K562 (cell line): Measurements from ENCODE around the gene P2RX2. TPM values are rescaled to one million over a fixed set of nuclear protein-coding genes. Genes with fewer than 3 reads are reported as not detected.

ENCODE experiments used
- ATAC-seq: fragments of 200-7000 bp; cut with Tn5 transposase; 3 replicates; pipeline ENCODE4 v1.9.1; 2020; ENCODE audit warnings: moderate library complexity
- BruUV-seq: library from RNA; stranded (reverse); fragments of 400-500 nt; replicated peaks from 2 replicates; lab custom pipeline; 2021; lab: Mats Ljungman, UMichigan
- CTCF ChIA-PET: fragments of 300-600 bp; formaldehyde crosslinking; extraction: SDS; loops from one replicate; lab custom pipeline; 2021; ENCODE audit warnings: low intra/inter-chr PET ratio; lab: Yijun Ruan, JAX
- POLR2A ChIA-PET: fragments of 300-600, 350-650 bp; sonication (Branson Sonifier 250); formaldehyde crosslinking; extraction: SDS; loops from one replicate; lab custom pipeline; 2021; ENCODE audit warnings: antibody characterized with exemption, inconsistent platforms; lab: Yijun Ruan, JAX
- DNase-seq, 4 experiments: peaks; one replicate each; pipeline versions ENCODE4 v3.0.0 to v3.0.0-alpha.2; 2011 to 2018; ENCODE audit warnings: low spot score in 3 of 4, mixed read lengths in 3 of 4; ENCODE audit errors: extremely low read depth in 1 of 4
- FAIRE-seq: peaks from 2 replicates; lab custom pipeline; 2011; peaks lifted over from hg19 to GRCh38; lab: Jason Lieb, UNC
- H2AFZ ChIP-seq: 2 replicates; pipeline ENCODE4 v1.6.0; 2011; ENCODE audit warnings: low read depth, low read length, control low read depth, inconsistent platforms
- H3K27ac ChIP-seq: fragments of 200-600 bp; 3 replicates; pipeline ENCODE4 v1.8.0; 2011; ENCODE audit warnings: low read depth, mild to moderate bottlenecking, control low read depth, inconsistent platforms, low read length, moderate library complexity, mixed read lengths; ENCODE audit errors: extremely low read depth
- H3K27me3 ChIP-seq, 2 experiments: fragments of 300-600 bp in 1 of 2; 2 replicates in 1 of 2; 3 replicates in 1 of 2; pipeline versions ENCODE4 v1.6.0 to v1.8.0; 2011; ENCODE audit warnings: inconsistent platforms in 2 of 2, low read length in 2 of 2, mild to moderate bottlenecking in 1 of 2, mixed read lengths in 1 of 2, moderate library complexity in 1 of 2; ENCODE audit not compliant: control insufficient read depth in 2 of 2, insufficient read depth in 2 of 2
- H3K36me3 ChIP-seq: fragments of 300-600 bp; 3 replicates; pipeline ENCODE4 v1.8.0; 2011; ENCODE audit warnings: mild to moderate bottlenecking, low read length, inconsistent platforms; ENCODE audit not compliant: control insufficient read depth, insufficient read depth
- H3K4me1 ChIP-seq, 2 experiments: fragments of 200-600 bp in 1 of 2; replicated peaks in 1 of 2; 2 replicates in 1 of 2; 3 replicates in 1 of 2; pipeline versions ENCODE4 v1.5.1 to v1.8.0; 2011; ENCODE audit warnings: inconsistent platforms in 2 of 2, low read length in 2 of 2, mild to moderate bottlenecking in 1 of 2, mixed read lengths in 1 of 2, moderate library complexity in 1 of 2; ENCODE audit not compliant: control insufficient read depth in 2 of 2, insufficient read depth in 2 of 2
- H3K4me2 ChIP-seq: 2 replicates; pipeline ENCODE4 v1.6.1; 2011; ENCODE audit warnings: low read length, control low read depth, inconsistent platforms, mixed read lengths; ENCODE audit not compliant: insufficient read depth
- H3K4me3 ChIP-seq: fragments of 200-600 bp; sonication (generic), shearing (Covaris generic); 2 replicates; pipeline ENCODE4 v1.5.1; 2016; ENCODE audit warnings: control low read depth, inconsistent platforms
- H3K79me2 ChIP-seq: fragments of 200-600 bp; 3 replicates; pipeline ENCODE4 v1.8.0; 2011; ENCODE audit warnings: low read length, inconsistent platforms; ENCODE audit not compliant: control insufficient read depth, insufficient read depth
- H3K9ac ChIP-seq, 2 experiments: 2 replicates each; pipeline versions ENCODE4 v1.6.0 to v1.6.1; 2011; ENCODE audit warnings: low read depth in 2 of 2, low read length in 2 of 2, control low read depth in 1 of 2, inconsistent platforms in 1 of 2, mild to moderate bottlenecking in 1 of 2, mixed read lengths in 1 of 2; ENCODE audit not compliant: insufficient read depth in 1 of 2
- H3K9me1 ChIP-seq: one replicate; pipeline ENCODE4 v1.6.0; 2011; ENCODE audit warnings: inconsistent platforms, mild to moderate bottlenecking, low read length, moderate library complexity; ENCODE audit not compliant: control insufficient read depth, insufficient read depth
- H3K9me3 ChIP-seq: replicated peaks from 2 replicates; pipeline ENCODE4 v1.5.1; 2011; ENCODE audit warnings: low read depth, low read length, inconsistent platforms; ENCODE audit not compliant: control insufficient read depth, insufficient read depth
- H4K20me1 ChIP-seq: replicated peaks from 2 replicates; pipeline ENCODE4 v1.6.1; 2011; ENCODE audit warnings: low read length, inconsistent platforms, mixed read lengths; ENCODE audit not compliant: control insufficient read depth, insufficient read depth
- ARID1B ChIP-seq: fragments of 450-650 bp; IDR thresholded peaks from 2 replicates; pipeline ENCODE4 v1.6.1; 2016; ENCODE audit warnings: antibody characterized with exemption, mild to moderate bottlenecking, inconsistent platforms
- ARID3A ChIP-seq: IDR thresholded peaks from 2 replicates; pipeline ENCODE4 v1.6.1; 2012; ENCODE audit warnings: low read depth, low read length, improper control_type of control experiment, borderline replicate concordance
- CHAMP1 ChIP-seq: fragments of 450-650 bp; IDR thresholded peaks from 2 replicates; pipeline ENCODE4 v1.6.1; 2016; ENCODE audit warnings: mild to moderate bottlenecking
- CHCHD3 ChIP-seq: fragments of 250-450 bp; sonication (Bioruptor Pico); IDR thresholded peaks from 2 replicates; pipeline ENCODE4 v2.1.2; 2022; ENCODE audit warnings: mild to moderate bottlenecking
- HMGN3 ChIP-seq: IDR thresholded peaks from 2 replicates; pipeline ENCODE4 v1.6.1; 2011; ENCODE audit warnings: borderline replicate concordance, low read depth, mild to moderate bottlenecking, mixed read lengths, low read length; ENCODE audit not compliant: insufficient read length; ENCODE audit errors: extremely low read depth
- JUND ChIP-seq, 2 experiments: IDR thresholded peaks; 2 replicates in 1 of 2; 3 replicates in 1 of 2; pipeline ENCODE4 v1.6.1; 2011; ENCODE audit warnings: borderline replicate concordance in 2 of 2, low read depth in 2 of 2, low read length in 2 of 2, improper control_type of control experiment in 1 of 2, missing biosample characterization in 1 of 2, missing genetic modification characterization in 1 of 2, missing genetic modification reagents in 1 of 2
- MXD1 ChIP-seq: fragments of 250-450 bp; sonication (Bioruptor Pico); IDR thresholded peaks from 2 replicates; pipeline ENCODE4 v1.8.0; 2021; ENCODE audit warnings: borderline replicate concordance, mild to moderate bottlenecking, moderate library complexity; ENCODE audit not compliant: poor library complexity, severe bottlenecking
- MXI1 ChIP-seq: IDR thresholded peaks from 2 replicates; pipeline ENCODE4 v1.6.1; 2011; ENCODE audit warnings: low read depth, mild to moderate bottlenecking, improper control_type of control experiment, low read length
- SRF ChIP-seq, 2 experiments: fragments of 250-450, 450-650 bp in 1 of 2; sonication (Bioruptor Pico) in 1 of 2; sonication (generic) in 1 of 2; formaldehyde crosslinking; IDR thresholded peaks; 2 replicates each; pipeline versions ENCODE4 v1.5.0 to v1.5.1; 2020 to 2022; ENCODE audit warnings: mild to moderate bottlenecking in 1 of 2, missing genetic modification reagents in 1 of 2
- TAF7 ChIP-seq: fragments of 450-650 bp; IDR thresholded peaks from 2 replicates; pipeline ENCODE4 v1.6.1; 2016; ENCODE audit warnings: missing genetic modification characterization, missing compliant biosample characterization
- ZNF316 ChIP-seq: fragments of 450-650 bp; IDR thresholded peaks from 2 replicates; pipeline ENCODE4 v1.6.1; 2016
- WGBS: fragments of 100-300 bp; shearing (Covaris generic); methylation state at CpG from one replicate; pipeline ENCODE4 v1.1.6; 2016; ENCODE audit warnings: low coverage, mixed read lengths; ENCODE audit not compliant: insufficient coverage; ENCODE audit errors: missing lambda C conversion rate; 5-methylcytosine and 5-hydroxymethylcytosine counted together
- in situ Hi-C: fragments of 300-500 bp; cut with MboI; formaldehyde crosslinking; loops from 4 replicates; pipeline ENCODE4 v1.15.0; 2018; ENCODE audit warnings: inconsistent platforms, mixed read lengths
- intact Hi-C: fragments of 100-400 bp; cut with micrococcal nuclease; formaldehyde crosslinking; loops from 2 replicates; pipeline ENCODE4 v1.14.2; 2022
- polyA plus RNA-seq, 8 experiments: library from polyadenylated mRNA; depleted of rRNA in 4 of 8; stranded (reverse) in 5 of 8; unstranded in 3 of 8; fragments of >200 nt; fragmentation: Nextera tagmentation in 2 of 8; fragmentation: Illumina TruSeq in 1 of 8; extraction: Ambion mirVana in 2 of 8; extraction: Trizol in 1 of 8; gene quantifications; 2 replicates each; pipeline versions ENCODE4 v1.2.1 to v1.2.3, GENCODE V29; 2011 to 2014; ENCODE audit warnings: inconsistent platforms in 1 of 8, missing spikeins in 1 of 8
- total RNA-seq, 7 experiments: library from RNA; depleted of rRNA in 6 of 7; stranded (reverse); fragments of >200 nt in 6 of 7; fragmentation: Illumina TruSeq in 2 of 7; extraction: Trizol in 2 of 7; gene quantifications; 2 replicates each; pipeline versions ENCODE4 v1.2.1 to v1.2.3, GENCODE V29; 2011 to 2021; ENCODE audit warnings: low replicate concordance in 1 of 7
- TF ChIP-seq, protein P1 (sequence below): fragments of 200-800 bp; sonication (Bioruptor generic); IDR thresholded peaks from 2 replicates; pipeline ENCODE4 v1.6.1; 2017; ENCODE audit warnings: missing genetic modification characterization, missing compliant biosample characterization

The P2RX2 gene
- total and polyA plus RNA-seq, 9 of the 15 experiments (the other 6 are each of a cell fraction or from before 2014, with no cell fraction given) = not detected

DNA sequence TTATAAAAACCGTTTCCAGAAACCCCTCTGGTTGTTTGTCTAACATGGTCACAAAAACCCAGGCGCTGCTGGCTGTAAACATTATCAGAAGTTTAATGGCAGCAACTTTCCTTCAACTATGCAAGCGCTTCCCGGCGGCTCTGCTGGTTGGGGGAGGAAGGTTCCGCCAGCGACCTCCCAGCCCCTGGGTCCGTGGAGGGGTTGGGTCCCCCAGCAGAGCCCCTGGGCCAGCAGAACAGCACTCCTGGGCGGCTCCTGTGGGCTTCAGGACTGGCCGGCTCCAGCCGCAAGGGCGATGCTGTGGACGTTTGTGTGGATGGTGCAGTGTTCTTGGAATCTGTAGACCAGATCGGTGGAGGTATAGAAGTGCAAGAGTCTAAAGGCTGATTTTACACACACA is 34.1 kb upstream of the P2RX2 start:
- H3K4me1 ChIP-seq = peaks cover 0 to 14% of the 10 kb centered on the region in 2 experiments; a peak in 2 of 5 replicates
- no peak overlapping the region for H3K4me2 ChIP-seq
- H3K9ac ChIP-seq = no peak overlapping the region
- H3K79me2 ChIP-seq = no peaks in the 10 kb centered on the region
- in situ Hi-C loops = no loop called here
- DNase-seq = no peak
- H3K4me3 ChIP-seq = no peak overlapping the region
- H4K20me1 ChIP-seq = 0 out of 2 replicates have a peak, but pooled peaks cover 4% of the 10 kb centered on the region
- no peak overlapping the region for H3K27ac ChIP-seq
- H3K27me3 ChIP-seq = peaks cover 6 to 11% of the 10 kb centered on the region in 2 experiments; a peak in 3 of 5 replicates
- 71% methylated on average over 14 of the region's 14 CpGs for WGBS
- no TSS peak for BruUV-seq
- H3K36me3 ChIP-seq = peaks cover 27% of the 10 kb centered on the region; the same call in 2 of the 3 replicates
- H3K9me3 ChIP-seq = no peaks in the 10 kb centered on the region; the same call in 1 of the 2 replicates
- ChIA-PET CTCF (no interaction called here), POLR2A (no interaction called here)
- no peak overlapping the region for H2AFZ ChIP-seq
- no peaks in the 10 kb centered on the region for H3K9me1 ChIP-seq
- intact Hi-C loops = no loop called here
- FAIRE-seq = no peak
- no peak for ATAC-seq
- TF ChIP-seq SRF (CRISPR knock-in tag; IDR thresholded peaks at IDR 0.05) (no peak), ARID1B (no peak), MXI1 (no peak), CHCHD3 (CRISPR knock-in tag) (no peak), TAF7 (no peak), ARID3A (no peak), CHAMP1 (no peak), ZNF316 (no peak), MXD1 (CRISPR knock-in tag) (no peak), JUND (IDR thresholded peaks at IDR 0.05; ENCODE audit: borderline replicate concordance, low read depth, low read length) (no peak), JUND (tag; IDR thresholded peaks at IDR 0.05; ENCODE audit: borderline replicate concordance, low read depth, low read length) (no peak), HMGN3 (no peak)
- TF ChIP-seq, protein P1, sequence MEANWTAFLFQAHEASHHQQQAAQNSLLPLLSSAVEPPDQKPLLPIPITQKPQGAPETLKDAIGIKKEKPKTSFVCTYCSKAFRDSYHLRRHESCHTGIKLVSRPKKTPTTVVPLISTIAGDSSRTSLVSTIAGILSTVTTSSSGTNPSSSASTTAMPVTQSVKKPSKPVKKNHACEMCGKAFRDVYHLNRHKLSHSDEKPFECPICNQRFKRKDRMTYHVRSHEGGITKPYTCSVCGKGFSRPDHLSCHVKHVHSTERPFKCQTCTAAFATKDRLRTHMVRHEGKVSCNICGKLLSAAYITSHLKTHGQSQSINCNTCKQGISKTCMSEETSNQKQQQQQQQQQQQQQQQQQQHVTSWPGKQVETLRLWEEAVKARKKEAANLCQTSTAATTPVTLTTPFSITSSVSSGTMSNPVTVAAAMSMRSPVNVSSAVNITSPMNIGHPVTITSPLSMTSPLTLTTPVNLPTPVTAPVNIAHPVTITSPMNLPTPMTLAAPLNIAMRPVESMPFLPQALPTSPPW = no peak
